Activated CD8-positive, alpha-beta T cell treated with anti-CD3 and anti-CD28 coated beads, Interleukin-2, amount 10 ng/mL, durations not matched to agents 7 days and 5 days (primary cell): Measurements from ENCODE around the gene ARG1. TPM values are rescaled to one million over a fixed set of nuclear protein-coding genes. Genes with fewer than 3 reads are reported as not detected.
"Not testable (repeated sequence)": the region's sequence is repeated elsewhere in the genome, so short reads cannot be mapped to it uniquely, and the experiment has no call there.

Source experiments
- ATAC-seq: fragments of 150-1000 bp; cut with Tn5 transposase; one replicate; pipeline ENCODE4 v1.10.0; 2021; ENCODE audit warnings: moderate library complexity
- CTCF ChIA-PET: fragments of 350-600 bp; sonication (Branson Sonifier 250); formaldehyde crosslinking; loops from one replicate; lab custom pipeline; 2021; ENCODE audit warnings: antibody characterized with exemption; lab: Charles Lee
- POLR2A ChIA-PET: fragments of 350-600 bp; sonication (Branson Sonifier 250); formaldehyde crosslinking; loops from one replicate; lab custom pipeline; 2021; ENCODE audit warnings: antibody characterized with exemption; lab: Charles Lee
- DNase-seq: peaks from one replicate; pipeline ENCODE4 v3.0.0-alpha.2; 2020
- H3K27ac Mint-ChIP-seq: one replicate; pipeline ENCODE4 v1.8.0; 2021; ENCODE audit warnings: mild to moderate bottlenecking, mixed read lengths
- H3K27me3 Mint-ChIP-seq: one replicate; pipeline ENCODE4 v1.8.0; 2021; ENCODE audit warnings: low read depth, mixed read lengths
- H3K36me3 Mint-ChIP-seq: one replicate; pipeline ENCODE4 v1.8.0; 2021; ENCODE audit warnings: low read depth, mixed read lengths
- H3K4me1 Mint-ChIP-seq: one replicate; pipeline ENCODE4 v1.8.0; 2021; ENCODE audit warnings: low read depth, mixed read lengths
- H3K4me3 Mint-ChIP-seq: one replicate; pipeline ENCODE4 v1.8.0; 2021; ENCODE audit warnings: mild to moderate bottlenecking, mixed read lengths
- H3K9me3 Mint-ChIP-seq: one replicate; pipeline ENCODE4 v1.8.0; 2022; ENCODE audit warnings: mixed read lengths; ENCODE audit not compliant: insufficient read depth
- total RNA-seq, 2 experiments: library from RNA; stranded (reverse); gene quantifications; one replicate each; pipeline ENCODE4 v1.2.3, GENCODE V29; 2021

ARG1 gene
- total RNA-seq, result not detected

DNA sequence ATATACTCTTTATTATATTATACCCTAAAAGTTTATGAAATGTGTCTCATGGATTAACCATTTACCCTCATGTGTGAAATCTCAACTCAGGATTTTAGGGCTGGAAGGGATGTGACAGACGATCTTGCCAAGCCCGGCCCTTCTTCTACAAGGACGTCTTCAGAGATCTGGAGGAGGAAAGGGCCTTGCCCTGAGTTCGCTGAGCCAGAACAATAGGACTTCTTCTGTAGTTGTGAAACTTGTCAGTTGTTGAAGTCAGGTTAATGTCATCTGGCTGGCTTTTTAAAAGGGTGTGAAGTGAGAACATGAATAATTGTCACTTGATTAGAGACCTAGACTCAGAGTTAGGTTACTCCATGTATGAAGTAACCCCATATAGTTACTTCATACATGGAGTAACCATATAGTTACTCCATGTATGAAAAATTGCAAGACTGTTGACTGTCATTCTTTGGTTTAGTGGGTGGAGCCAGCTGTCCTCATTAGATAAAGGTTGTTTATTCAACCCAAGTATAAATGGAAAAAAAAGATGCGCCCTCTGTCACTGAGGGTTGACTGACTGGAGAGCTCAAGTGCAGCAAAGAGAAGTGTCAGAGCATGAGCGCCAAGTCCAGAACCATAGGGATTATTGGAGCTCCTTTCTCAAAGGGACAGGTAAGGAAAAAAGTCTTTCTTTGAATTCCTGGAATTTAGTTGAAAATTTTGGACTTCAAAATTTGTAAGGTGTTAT lies at the start of gene ARG1:
Gene ARG1 (plus strand): TSS at position 541 of the 730 bp plus-strand sequence. CDS start 57 bp downstream, at position 598.
- H3K27me3 Mint-ChIP-seq, result no peaks in the 10 kb centered on the region

DNA sequence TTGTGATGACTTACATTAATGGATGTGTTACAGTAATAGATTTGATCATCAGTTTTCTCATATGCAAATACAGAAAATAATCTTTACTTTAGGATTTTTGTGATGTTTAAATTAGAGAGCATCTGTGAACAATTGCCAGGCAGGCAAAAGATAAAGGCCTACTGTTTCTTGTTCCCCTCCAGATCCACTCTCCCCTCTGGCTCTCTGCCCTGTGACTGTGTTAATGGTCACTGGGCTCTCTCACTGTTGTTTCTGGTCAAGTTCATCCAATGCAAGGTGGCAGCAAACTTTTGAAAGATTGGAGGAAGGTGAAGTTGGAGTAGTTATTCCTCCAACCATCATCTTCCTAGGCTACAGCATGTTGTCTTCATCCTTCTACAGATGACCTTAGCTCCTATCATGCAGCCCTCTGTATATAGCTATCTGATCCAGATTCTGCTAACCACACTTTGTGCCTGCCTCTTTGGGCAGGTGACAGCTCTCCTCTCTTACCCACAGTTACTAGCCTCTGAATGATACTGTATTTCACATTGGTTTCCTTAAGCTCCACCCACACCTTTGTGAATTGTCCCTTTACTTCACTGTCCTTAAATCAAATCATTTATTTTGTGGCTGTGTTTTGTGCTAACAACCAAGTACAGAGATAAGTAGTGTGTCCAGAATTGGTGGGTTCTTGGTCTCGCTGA lies 48.9 kb upstream of the ARG1 start:
- Mint-ChIP-seq H3K36me3 (peaks cover under 1% of the 10 kb centered on the region), H3K9me3 (no peaks in the 10 kb centered on the region), H3K27me3 (no peaks in the 10 kb centered on the region), H3K4me3 (no peak overlapping the region), H3K4me1 (peaks cover 24% of the 10 kb centered on the region), H3K27ac (peak overlapping the region; percentile 61)
- ATAC-seq, result no peak
- ChIA-PET CTCF (interaction anchor here (1.4 to 3.0 kb wide), 3 partner anchors 9 to 324 kb away, joined by 4 to 19 read pairs (median 4); no protein-coding TSS in a partner anchor), POLR2A (no interaction called here)
- DNase-seq, result no peak

More for the DNA sequence above, at the start of gene ARG1:
- H3K9me3 Mint-ChIP-seq, result no peaks in the 10 kb centered on the region
- H3K36me3 Mint-ChIP-seq, result peaks cover 8% of the 10 kb centered on the region
- ATAC-seq (no peak), DNase-seq (no peak)
- ChIA-PET POLR2A (no interaction called here), CTCF (interaction anchor here (1.0 to 1.4 kb wide), 3 partner anchors 10 to 55 kb away, joined by 3 to 5 read pairs (median 3); partner anchors contain the start of gene MED23)
- H3K4me3 Mint-ChIP-seq, result no peak within 1 kb of the TSS
- no peaks in the 10 kb centered on the region for H3K4me1 Mint-ChIP-seq
- no peak within 1 kb of the TSS for H3K27ac Mint-ChIP-seq

DNA sequence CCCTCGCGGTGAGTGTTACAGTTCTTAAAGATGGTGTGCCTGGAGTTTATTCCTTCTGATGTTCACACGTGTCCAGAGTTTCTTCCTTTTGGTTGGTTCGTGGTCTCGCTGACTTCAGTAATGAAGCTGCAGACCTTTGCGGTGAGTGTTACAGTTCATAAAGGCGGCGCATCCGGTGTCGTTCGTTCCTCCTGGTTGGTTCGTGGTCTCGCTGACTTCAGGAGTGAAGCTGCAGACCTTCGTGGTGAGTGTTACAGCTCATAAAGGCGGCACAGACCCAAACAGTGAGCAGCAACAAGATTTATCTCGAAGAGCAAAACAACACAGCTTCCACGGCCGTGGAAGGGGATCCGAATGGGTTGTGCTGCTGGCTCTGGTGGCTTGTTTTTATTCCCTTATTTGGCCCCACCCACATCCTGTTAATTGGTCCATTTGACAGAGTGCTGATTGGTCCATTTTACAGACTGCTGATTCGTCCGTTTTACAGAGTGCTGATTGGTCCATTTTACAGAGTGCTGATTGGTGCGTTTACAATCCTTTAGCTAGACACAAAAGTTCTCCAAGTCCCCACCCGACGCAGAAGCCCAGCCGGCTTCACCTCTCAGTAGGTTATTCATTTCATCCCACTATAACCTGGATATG lies 48.2 kb upstream of the ARG1 start:
- Mint-ChIP-seq H3K27me3 (no peaks in the 10 kb centered on the region), H3K4me1 (peaks cover 23% of the 10 kb centered on the region), H3K27ac (peak overlapping the region; percentile 61), H3K36me3 (peaks cover 5% of the 10 kb centered on the region), H3K4me3 (no peak overlapping the region), H3K9me3 (no peaks in the 10 kb centered on the region)
- ChIA-PET CTCF (interaction anchor here (1.4 to 3.0 kb wide), 3 partner anchors 9 to 325 kb away, joined by 4 to 19 read pairs (median 4); no protein-coding TSS in a partner anchor), POLR2A (no interaction called here)
- DNase-seq, result peak; percentile 37
- no peak for ATAC-seq

DNA sequence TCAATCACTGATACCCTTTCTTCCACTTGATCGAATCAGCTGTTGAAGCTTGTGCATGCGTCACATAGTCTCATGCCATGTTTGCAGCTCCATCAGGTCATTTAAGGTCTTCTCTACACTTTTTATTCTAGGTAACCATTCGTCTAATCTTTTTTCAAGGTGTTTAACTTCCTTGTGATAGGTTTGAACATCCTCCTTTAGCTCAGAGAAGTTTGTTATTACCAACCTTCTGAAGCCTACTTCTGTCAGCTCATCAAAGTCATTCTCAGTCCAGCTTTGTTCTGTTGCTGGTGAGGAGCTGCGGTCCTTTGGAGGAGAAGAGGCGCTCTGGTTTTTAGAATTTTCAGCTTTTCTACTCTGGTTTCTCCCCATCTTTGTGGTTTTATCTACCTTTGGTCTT lies 42.1 kb upstream of the ARG1 start:
- DNase-seq, H3K9me3 Mint-ChIP-seq: not testable (repeated sequence)
- POLR2A ChIA-PET, result interaction anchor here (0.6 kb wide), 1 partner anchor 330 kb away, joined by 3 read pairs; no protein-coding TSS in a partner anchor

DNA sequence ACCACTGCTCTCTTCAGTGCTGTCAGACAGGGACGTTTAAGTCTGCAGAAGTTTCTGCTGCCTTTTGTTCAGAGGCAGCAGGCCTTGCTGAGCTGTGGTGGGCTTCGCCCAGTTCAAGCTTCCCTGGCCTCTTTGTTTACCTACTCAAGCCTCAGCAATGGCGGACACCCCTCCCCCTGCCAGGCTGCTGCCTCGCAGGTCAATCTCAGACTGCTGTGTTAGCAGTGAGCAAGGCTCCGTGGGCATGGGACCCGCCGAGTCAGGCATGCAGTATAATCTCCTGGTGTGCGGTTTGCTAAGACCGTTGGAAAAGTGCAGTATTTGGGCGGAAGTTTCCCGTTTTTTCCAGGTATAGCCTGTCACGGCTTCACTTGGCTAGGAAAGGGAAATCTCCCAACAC lies 41.3 kb upstream of the ARG1 start:
- not testable (repeated sequence) for H3K27ac Mint-ChIP-seq, H3K4me3 Mint-ChIP-seq, H3K27me3 Mint-ChIP-seq, H3K9me3 Mint-ChIP-seq, ATAC-seq, DNase-seq, H3K36me3 Mint-ChIP-seq
- ChIA-PET POLR2A (interaction anchor here (3.0 kb wide), 1 partner anchor 332 kb away, joined by 13 read pairs; no protein-coding TSS in a partner anchor), CTCF (interaction anchor here (0.9 to 5.7 kb wide), 5 partner anchors 12 to 646 kb away, joined by 4 to 118 read pairs (median 92); no protein-coding TSS in a partner anchor)
- H3K4me1 Mint-ChIP-seq, result peaks cover 64% of the 10 kb centered on the region

More for the DNA sequence above, 42.1 kb upstream of the ARG1 start:
- not testable (repeated sequence) for ATAC-seq, H3K4me3 Mint-ChIP-seq, H3K27me3 Mint-ChIP-seq, H3K36me3 Mint-ChIP-seq
- Mint-ChIP-seq H3K27ac (peak overlapping the region; percentile 27), H3K4me1 (peaks cover 64% of the 10 kb centered on the region)
- CTCF ChIA-PET, result interaction anchor here (0.9 to 5.7 kb wide), 5 partner anchors 11 to 646 kb away, joined by 4 to 118 read pairs (median 92); no protein-coding TSS in a partner anchor

DNA sequence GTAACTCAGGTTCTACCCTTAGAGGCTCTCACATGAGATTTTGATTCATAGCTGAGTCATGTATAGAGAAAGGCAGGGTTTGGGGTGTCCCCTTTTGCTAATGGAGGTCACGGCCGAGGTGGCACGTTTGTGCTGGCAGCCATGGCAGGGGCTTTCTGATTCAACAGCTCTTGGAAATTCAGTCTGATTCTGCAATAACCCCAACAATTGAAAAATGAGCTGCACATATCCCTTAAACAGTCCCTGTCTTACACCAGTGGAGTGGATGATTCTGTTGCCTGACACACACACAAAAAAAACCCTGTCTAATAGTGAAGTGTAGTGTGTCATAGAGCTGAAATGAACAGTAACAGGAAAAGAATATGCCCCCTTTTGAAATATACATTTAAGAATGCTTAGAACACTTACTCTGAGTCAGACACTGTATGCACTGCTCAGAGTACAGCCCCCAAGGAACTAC lies 40.4 kb upstream of the ARG1 start:
- peaks cover 59% of the 10 kb centered on the region for H3K4me1 Mint-ChIP-seq
- H3K4me3 Mint-ChIP-seq, result no peak overlapping the region
- DNase-seq (no peak), ATAC-seq (peak; percentile 46)
- no peaks in the 10 kb centered on the region for H3K9me3 Mint-ChIP-seq
- peak overlapping the region; percentile 49 for H3K27ac Mint-ChIP-seq
- H3K27me3 Mint-ChIP-seq, result peaks cover 4% of the 10 kb centered on the region
- peaks cover 10% of the 10 kb centered on the region for H3K36me3 Mint-ChIP-seq
- ChIA-PET CTCF (interaction anchor here (0.8 to 5.7 kb wide), 14 partner anchors 8 to 647 kb away, joined by 3 to 118 read pairs (median 12); partner anchors contain the start of gene MED23), POLR2A (interaction anchor here (0.6 to 3.0 kb wide), 4 partner anchors 39 to 335 kb away, joined by 3 to 13 read pairs (median 4); no protein-coding TSS in a partner anchor)

DNA sequence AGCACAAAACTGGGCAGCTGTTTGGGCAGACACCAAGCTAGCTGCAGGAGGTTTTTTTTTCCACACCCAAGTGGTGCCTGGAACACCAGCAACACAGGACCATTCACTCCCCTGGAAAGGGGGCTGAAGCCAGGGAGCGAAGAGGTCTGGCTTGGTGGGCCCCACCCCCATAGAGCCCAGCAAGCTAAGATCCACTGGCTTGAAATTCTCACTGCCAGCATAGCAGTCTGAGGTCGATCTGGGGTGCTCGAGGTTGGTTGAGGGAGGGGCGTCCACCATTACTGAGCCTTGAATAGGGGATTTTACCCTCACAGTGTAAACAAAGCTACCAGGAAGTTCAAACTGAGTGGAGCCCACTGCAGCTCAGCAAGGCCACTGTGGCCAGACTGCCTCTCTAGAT lies 34.4 kb upstream of the ARG1 start:
- peaks cover 14% of the 10 kb centered on the region for H3K27me3 Mint-ChIP-seq
- H3K36me3 Mint-ChIP-seq, H3K27ac Mint-ChIP-seq, POLR2A ChIA-PET, H3K4me3 Mint-ChIP-seq, DNase-seq, H3K9me3 Mint-ChIP-seq, ATAC-seq: not testable (repeated sequence)
- CTCF ChIA-PET, result interaction anchor here (1.2 kb wide), 1 partner anchor 356 kb away, joined by 3 read pairs; no protein-coding TSS in a partner anchor
- H3K4me1 Mint-ChIP-seq, result peaks cover 14% of the 10 kb centered on the region

DNA sequence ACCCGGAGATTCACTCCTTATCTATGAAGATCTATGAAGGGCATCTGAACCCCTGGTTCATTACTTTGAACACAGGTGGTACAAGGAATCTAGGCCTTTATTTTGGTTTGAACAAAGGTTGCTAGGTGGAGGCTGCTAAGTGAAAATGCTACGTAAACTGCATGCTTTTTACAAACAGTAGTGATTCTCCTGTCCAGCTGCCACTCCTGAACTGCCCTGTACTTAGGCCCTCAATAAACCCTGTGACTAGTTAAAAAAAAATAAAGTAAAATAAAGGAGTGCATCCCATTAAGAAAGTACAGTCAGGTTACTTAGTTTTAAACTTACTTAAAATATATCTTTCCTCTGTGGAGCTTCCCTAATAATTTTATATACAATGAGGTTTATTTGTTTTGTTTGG lies 27.7 kb upstream of the ARG1 start:
- ChIA-PET POLR2A (no interaction called here), CTCF (no interaction called here)
- no peak for DNase-seq
- no peaks in the 10 kb centered on the region for H3K36me3 Mint-ChIP-seq
- H3K4me1 Mint-ChIP-seq, result no peaks in the 10 kb centered on the region
- H3K4me3 Mint-ChIP-seq, result no peak overlapping the region
- peaks cover 31% of the 10 kb centered on the region for H3K27me3 Mint-ChIP-seq
- H3K27ac Mint-ChIP-seq, result no peak overlapping the region
- ATAC-seq, result no peak
- H3K9me3 Mint-ChIP-seq, result no peaks in the 10 kb centered on the region

DNA sequence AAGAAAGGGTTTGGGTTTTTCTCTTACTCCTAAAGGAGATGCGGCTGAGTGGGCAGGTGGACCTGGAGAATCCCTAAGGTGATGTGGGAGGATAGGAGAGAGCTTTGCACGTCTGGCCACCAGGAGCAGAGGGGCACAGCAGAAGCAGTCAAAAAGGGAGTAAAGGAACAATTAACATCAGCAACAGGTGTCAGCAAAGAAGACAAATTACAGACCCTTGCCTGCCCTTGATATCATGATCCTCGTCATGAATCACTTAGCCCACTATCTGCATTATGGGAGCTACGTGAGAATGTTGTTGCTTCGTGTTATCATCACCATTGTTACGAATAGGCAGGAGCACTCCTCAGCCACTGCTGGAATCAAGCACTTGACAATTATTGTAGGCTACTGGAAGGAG lies 25.5 kb upstream of the ARG1 start:
- DNase-seq, result no peak
- Mint-ChIP-seq H3K36me3 (no peaks in the 10 kb centered on the region), H3K9me3 (no peaks in the 10 kb centered on the region), H3K27me3 (peaks cover 27% of the 10 kb centered on the region), H3K27ac (no peak overlapping the region), H3K4me1 (no peaks in the 10 kb centered on the region), H3K4me3 (no peak overlapping the region)
- CTCF ChIA-PET, result interaction anchor here (1.7 kb wide), 1 partner anchor 13 kb away, joined by 5 read pairs; no protein-coding TSS in a partner anchor
- POLR2A ChIA-PET, result no interaction called here
- no peak for ATAC-seq

DNA sequence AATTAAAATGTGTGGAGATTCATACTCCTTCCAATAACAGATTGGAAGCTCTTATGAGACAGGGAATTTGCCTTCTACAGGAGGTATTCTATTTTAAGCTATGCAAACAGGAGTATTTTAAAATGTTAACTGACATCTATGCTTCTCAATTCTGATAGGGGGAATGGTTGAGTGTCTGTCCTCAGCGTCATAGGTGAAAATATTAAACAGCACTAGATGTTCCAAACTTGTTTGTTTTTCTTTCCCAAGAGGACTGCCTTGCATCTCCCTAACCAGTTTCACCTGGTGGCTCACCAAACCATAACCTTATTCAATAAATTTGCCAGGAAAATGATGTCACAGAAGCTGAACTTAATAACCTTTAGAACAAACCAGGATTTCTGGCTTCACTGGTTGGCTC lies 24.6 kb upstream of the ARG1 start:
- Mint-ChIP-seq H3K27me3 (peaks cover 25% of the 10 kb centered on the region), H3K27ac (no peak overlapping the region), H3K4me3 (no peak overlapping the region), H3K4me1 (no peaks in the 10 kb centered on the region), H3K36me3 (no peaks in the 10 kb centered on the region), H3K9me3 (no peaks in the 10 kb centered on the region)
- CTCF ChIA-PET, result interaction anchor here (1.7 kb wide), 1 partner anchor 14 kb away, joined by 5 read pairs; no protein-coding TSS in a partner anchor
- POLR2A ChIA-PET, result no interaction called here
- ATAC-seq (no peak), DNase-seq (no peak)

DNA sequence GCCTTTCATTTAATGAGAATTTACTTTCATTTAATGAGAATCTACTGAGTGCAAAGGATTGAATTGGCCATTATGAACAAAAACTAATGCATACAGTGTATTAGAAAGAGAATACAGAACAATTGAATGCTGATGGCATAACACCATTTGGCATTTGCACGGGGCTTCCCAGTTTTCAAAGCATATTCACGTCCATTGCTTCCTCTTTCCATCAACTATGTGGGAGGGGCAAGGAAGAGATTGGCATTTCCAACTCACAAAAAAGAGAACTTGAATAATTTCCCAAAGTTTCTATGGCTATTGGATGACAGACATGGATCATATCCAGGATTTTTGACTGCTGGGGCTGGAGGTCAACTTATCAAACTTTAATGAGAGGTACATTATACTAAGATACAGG lies 23.2 kb upstream of the ARG1 start:
- Mint-ChIP-seq H3K9me3 (no peaks in the 10 kb centered on the region), H3K27me3 (peaks cover 16% of the 10 kb centered on the region), H3K36me3 (no peaks in the 10 kb centered on the region), H3K4me3 (no peak overlapping the region), H3K27ac (no peak overlapping the region), H3K4me1 (no peaks in the 10 kb centered on the region)
- ATAC-seq, result no peak
- ChIA-PET CTCF (interaction anchor here (1.0 kb wide), 1 partner anchor 30 kb away, joined by 3 read pairs; no protein-coding TSS in a partner anchor), POLR2A (no interaction called here)
- no peak for DNase-seq
